ENCODE results near the gene KAT6B.

GRCh38 chr10:74993649-74994048 is 167.2 kb downstream of the KAT6B start:
- no peak for TF ChIP-seq CTCF (IDR thresholded peaks at IDR 0.05)
- TF ChIP-seq ZFX (IDR thresholded peaks at IDR 0.05; ENCODE audit: borderline replicate concordance): no peak

Data from 22Rv1 (cell line).